22Rv1 (cell line): Measurements from ENCODE around the gene RASA3.

Source experiments
- H3K27ac ChIP-seq: fragments of 450-650 bp; 2 replicates; pipeline ENCODE4 v1.5.1; 2017
- ZFX ChIP-seq: fragments of 450-650 bp; IDR thresholded peaks from 2 replicates; pipeline ENCODE4 v1.6.1; 2017; ENCODE audit warnings: antibody characterized with exemption, borderline replicate concordance
- TF ChIP-seq, protein P1 (sequence below): fragments of 450-650 bp; IDR thresholded peaks from 2 replicates; pipeline ENCODE4 v1.5.1; 2017; ENCODE audit warnings: mild to moderate bottlenecking

The RASA3 gene

DNA sequence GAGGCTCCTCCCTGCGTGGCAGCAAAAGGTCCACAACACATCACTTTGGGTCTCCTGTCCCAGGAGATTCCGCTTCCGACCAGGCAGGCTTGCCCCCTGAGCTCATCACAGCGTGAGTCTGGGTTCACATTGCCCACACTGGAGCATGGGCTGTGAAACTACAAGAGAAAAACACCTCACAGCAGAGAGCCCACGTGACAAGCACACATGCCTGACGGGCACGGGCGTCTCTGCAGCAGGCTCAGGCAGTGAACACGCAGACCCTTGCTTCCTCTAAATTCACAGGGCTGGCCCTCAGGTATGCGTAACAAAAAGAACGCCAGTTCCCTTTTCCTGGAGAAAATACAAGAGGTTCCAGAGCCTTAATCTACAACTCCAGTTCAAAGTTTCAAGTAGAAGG, 41.9 kb downstream of the RASA3 start:
- no peak for TF ChIP-seq ZFX
- TF ChIP-seq, protein P1, sequence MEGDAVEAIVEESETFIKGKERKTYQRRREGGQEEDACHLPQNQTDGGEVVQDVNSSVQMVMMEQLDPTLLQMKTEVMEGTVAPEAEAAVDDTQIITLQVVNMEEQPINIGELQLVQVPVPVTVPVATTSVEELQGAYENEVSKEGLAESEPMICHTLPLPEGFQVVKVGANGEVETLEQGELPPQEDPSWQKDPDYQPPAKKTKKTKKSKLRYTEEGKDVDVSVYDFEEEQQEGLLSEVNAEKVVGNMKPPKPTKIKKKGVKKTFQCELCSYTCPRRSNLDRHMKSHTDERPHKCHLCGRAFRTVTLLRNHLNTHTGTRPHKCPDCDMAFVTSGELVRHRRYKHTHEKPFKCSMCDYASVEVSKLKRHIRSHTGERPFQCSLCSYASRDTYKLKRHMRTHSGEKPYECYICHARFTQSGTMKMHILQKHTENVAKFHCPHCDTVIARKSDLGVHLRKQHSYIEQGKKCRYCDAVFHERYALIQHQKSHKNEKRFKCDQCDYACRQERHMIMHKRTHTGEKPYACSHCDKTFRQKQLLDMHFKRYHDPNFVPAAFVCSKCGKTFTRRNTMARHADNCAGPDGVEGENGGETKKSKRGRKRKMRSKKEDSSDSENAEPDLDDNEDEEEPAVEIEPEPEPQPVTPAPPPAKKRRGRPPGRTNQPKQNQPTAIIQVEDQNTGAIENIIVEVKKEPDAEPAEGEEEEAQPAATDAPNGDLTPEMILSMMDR, result no peak
- H3K27ac ChIP-seq, result no peak overlapping the region

DNA sequence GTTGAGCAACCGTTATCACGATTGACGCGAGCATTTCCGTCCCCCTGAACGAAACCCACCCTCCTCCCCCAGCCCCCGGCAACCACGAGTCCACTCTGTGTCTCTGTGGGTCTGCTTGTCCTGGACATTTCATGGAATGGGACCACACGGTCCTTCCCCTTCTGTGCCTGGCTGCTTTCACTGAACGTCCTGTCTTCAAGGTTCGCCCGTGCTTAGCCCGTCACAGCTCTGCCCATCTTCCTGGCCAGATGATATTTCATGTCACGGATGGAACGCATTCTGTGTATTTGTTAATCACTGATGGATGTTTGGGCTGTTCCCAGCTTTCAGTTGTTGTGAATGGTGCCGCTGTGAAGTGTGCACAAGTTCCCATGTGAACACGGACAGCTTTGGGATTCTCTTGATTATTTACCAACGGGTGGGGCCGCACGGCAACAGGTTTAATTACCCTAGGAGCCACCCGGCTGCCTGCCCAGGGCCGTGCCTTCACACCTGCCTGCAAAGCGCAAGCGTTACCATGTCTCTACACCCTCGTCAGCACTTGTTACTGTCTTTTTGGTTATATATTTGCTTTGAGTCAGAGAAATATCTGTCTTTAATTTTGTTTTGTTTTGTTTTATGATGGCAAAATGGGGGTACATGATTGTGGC, 42.5 kb downstream of the RASA3 start:
- H3K27ac ChIP-seq, result no peak overlapping the region
- TF ChIP-seq ZFX, result no peak
- TF ChIP-seq, protein P1, result no peak

DNA sequence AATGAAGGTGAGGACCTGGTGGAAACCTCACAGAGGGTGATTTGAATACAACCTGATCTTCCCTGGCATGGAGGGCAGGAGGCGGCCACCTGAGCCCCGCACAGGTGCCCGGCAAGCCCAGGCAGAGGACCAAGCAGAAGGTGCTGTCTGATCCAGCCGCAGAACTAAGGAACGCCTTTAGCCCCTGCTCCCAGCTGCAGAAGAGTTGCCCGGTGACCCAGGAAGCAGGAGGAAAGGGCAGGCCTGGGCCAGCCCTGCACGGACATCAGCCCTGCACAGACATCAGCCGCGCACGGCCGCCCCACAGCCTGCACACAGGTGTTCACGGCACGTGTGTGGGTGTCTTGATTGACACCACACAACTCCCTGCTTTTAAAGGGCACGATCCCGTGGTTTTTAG, 43.1 kb downstream of the RASA3 start:
- H3K27ac ChIP-seq, result no peak overlapping the region
- TF ChIP-seq, protein P1, result no peak
- TF ChIP-seq ZFX, result no peak

DNA sequence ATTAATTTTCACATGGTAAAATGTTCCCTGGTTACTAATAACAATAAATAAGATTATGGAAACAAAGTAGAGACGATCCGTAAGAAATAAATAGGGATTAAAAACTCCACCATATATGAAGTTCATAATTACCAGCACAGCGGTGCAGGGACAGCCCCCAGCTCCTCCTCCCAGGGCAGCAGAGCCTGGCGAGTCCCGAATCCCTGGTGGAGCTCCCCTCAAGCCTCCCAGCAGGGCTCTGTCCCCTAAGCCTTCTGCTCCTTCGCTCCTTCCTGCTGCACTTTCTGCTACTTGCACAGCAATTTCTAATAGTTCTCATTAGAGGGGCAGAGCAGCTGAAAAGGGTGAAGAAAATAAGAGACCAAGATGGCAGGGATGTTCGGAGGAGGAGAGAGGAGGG, 43.6 kb downstream of the RASA3 start:
- H3K27ac ChIP-seq, result no peak overlapping the region
- TF ChIP-seq ZFX, result no peak
- TF ChIP-seq, protein P1, result no peak

DNA sequence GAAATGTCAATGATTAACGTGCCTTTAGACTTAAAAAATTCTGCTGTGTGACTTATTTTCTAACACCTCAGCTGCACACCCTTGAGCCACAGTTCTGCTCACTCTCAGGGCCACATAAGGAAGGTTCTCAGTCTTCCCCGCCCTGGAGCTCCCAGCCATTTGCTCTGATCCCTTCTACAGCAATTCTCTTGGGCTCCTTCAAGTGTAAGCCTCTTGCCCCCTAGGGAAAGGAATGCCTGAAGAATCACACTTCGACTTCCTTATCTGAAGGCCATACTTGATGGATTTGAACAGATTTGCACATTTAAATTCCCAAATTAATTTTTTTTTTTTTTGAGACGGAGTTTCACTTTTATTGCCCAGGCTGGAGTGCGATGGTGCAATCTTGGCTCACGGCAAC, 44.2 kb downstream of the RASA3 start:
- TF ChIP-seq ZFX, result no peak
- TF ChIP-seq, protein P1, result no peak

DNA sequence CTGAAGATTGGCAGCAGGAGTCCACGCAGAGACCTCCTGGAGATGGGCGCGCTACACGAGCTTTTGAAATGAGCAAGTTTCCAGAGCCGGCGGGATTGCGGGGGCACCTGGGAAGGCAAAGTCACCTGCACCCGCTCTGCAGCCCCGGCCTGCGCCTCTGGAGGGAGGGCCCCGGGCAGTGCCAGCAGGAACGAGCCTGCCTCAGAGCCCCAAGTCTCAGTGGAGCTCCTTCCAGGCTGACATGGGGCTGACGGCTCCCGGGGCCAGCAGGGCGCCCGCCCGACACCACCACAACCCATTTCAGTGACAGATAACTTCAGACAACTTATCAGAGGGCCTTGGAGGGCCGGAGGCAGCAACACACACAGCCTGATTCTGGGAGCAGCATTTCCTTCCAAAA, 45.0 kb downstream of the RASA3 start:
- H3K27ac ChIP-seq, result no peak overlapping the region
- TF ChIP-seq, protein P1, result no peak
- no peak for TF ChIP-seq ZFX

More for the DNA sequence above, 44.2 kb downstream of the RASA3 start:
- H3K27ac ChIP-seq, result no peak overlapping the region

DNA sequence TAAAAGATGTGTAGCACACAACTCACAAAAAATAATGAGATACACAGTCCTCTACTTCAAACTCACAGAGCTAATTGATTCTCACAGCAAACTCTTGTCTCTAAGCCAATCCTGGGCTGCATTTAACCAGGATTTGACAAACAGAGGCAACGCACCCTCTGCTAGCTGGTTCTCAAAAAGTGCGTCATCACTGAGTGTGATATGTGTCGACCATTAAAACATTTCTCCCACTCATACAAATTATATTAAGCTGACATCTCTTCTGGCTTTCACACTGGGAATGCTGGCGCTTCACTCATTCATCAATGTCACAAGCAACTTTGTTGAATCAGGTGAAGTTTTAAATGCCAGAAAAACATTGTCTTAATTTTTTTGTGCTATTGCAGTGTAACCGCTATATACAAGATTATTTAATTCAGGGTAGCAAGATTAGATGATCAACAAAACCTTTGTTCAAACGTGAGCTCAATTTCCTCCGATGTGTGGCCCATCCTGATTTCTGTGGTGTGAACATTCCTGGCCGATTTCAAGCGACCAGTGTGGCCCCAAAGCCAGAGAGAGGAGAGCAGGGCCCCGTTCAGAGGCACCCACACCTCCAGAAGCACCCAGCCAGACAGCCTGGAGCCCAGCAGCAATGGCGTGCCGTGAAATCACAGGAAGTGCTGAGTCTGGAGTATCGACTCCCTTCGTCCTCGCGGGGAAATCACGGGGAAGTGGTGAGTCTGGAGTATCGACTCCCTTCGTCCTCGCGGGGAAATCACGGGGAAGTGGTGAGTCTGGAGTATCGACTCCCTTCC, 49.4 kb downstream of the RASA3 start:
- no peak overlapping the region for H3K27ac ChIP-seq
- TF ChIP-seq ZFX, result no peak
- TF ChIP-seq, protein P1, result no peak
